WTC11 (cell line): ENCODE results near the gene IQCK. TPM values are rescaled to one million over a fixed set of nuclear protein-coding genes. Genes with fewer than 3 reads are reported as not detected.

ENCODE experiments used
- ATAC-seq: fragments of 200-7000 bp; cut with Tn5 transposase; 2 replicates; pipeline ENCODE4 v1.10.0; 2021; ENCODE audit warnings: mild to moderate bottlenecking, moderate library complexity
- CTCF ChIA-PET: fragments of 300-600 bp; sonication (Branson Sonifier 250); formaldehyde crosslinking; loops from one replicate; lab custom pipeline; 2021; ENCODE audit warnings: antibody characterized with exemption; lab: Charles Lee
- POLR2A ChIA-PET: fragments of 350-600 bp; sonication (Branson Sonifier 250); formaldehyde crosslinking; loops from one replicate; lab custom pipeline; 2021; ENCODE audit warnings: antibody characterized with exemption; lab: Charles Lee
- DNase-seq: peaks from one replicate; pipeline ENCODE4 v3.0.0; 2021; ENCODE audit warnings: low spot score
- H3K27ac Mint-ChIP-seq: 2 replicates; pipeline ENCODE4 v1.8.0; 2021; ENCODE audit warnings: mixed read lengths
- H3K27me3 Mint-ChIP-seq: 2 replicates; pipeline ENCODE4 v1.8.0; 2021; ENCODE audit warnings: low read depth, mild to moderate bottlenecking, moderate library complexity, mixed read lengths
- H3K36me3 Mint-ChIP-seq: 2 replicates; pipeline ENCODE4 v1.8.0; 2021; ENCODE audit warnings: mixed read lengths
- H3K4me1 Mint-ChIP-seq: 2 replicates; pipeline ENCODE4 v1.8.0; 2022; ENCODE audit warnings: mixed read lengths
- H3K4me3 Mint-ChIP-seq: 2 replicates; pipeline ENCODE4 v1.8.0; 2021; ENCODE audit warnings: mild to moderate bottlenecking, moderate library complexity, mixed read lengths
- H3K9me3 Mint-ChIP-seq: 2 replicates; pipeline ENCODE4 v1.8.0; 2021; ENCODE audit warnings: mixed read lengths
- EMX1 ChIP-seq: fragments of 250-450 bp; sonication (Bioruptor Pico); IDR thresholded peaks from 2 replicates; pipeline ENCODE4 v1.8.0; 2021; ENCODE audit warnings: mild to moderate bottlenecking
- ESRRA ChIP-seq: sonication (generic); formaldehyde crosslinking; IDR thresholded peaks from 2 replicates; pipeline ENCODE4 v1.8.1; 2022; ENCODE audit warnings: mild to moderate bottlenecking, missing genetic modification reagents, borderline replicate concordance
- GRHL2 ChIP-seq: fragments of 250-450 bp; sonication (Bioruptor Pico); IDR thresholded peaks from 2 replicates; pipeline ENCODE4 v1.8.0; 2022; ENCODE audit warnings: mild to moderate bottlenecking, moderate library complexity; ENCODE audit not compliant: insufficient replicate concordance, severe bottlenecking
- MYBL2 ChIP-seq: sonication (generic); formaldehyde crosslinking; IDR thresholded peaks from 2 replicates; pipeline ENCODE4 v1.8.1; 2023; ENCODE audit warnings: mild to moderate bottlenecking, moderate library complexity, missing genetic modification reagents
- NFYB ChIP-seq: sonication (generic); formaldehyde crosslinking; conservative IDR thresholded peaks from 2 replicates; pipeline ENCODE4 v1.8.0; 2022; ENCODE audit warnings: low read depth, missing genetic modification reagents
- NR2C2 ChIP-seq: sonication (generic); formaldehyde crosslinking; IDR thresholded peaks from 2 replicates; pipeline ENCODE4 v1.8.0; 2022; ENCODE audit warnings: mild to moderate bottlenecking, missing genetic modification reagents
- RELA ChIP-seq: sonication (generic); formaldehyde crosslinking; IDR thresholded peaks from 2 replicates; pipeline ENCODE4 v1.8.1; 2022; ENCODE audit warnings: missing genetic modification reagents, mild to moderate bottlenecking, borderline replicate concordance
- RORB ChIP-seq: fragments of 250-450 bp; sonication (Bioruptor Pico); IDR thresholded peaks from 2 replicates; pipeline ENCODE4 v1.9.0; 2021; ENCODE audit warnings: mild to moderate bottlenecking
- SMAD4 ChIP-seq: sonication (generic); formaldehyde crosslinking; IDR thresholded peaks from 2 replicates; pipeline ENCODE4 v1.8.0; 2022; ENCODE audit warnings: mild to moderate bottlenecking, missing genetic modification reagents
- TP53 ChIP-seq: sonication (generic); formaldehyde crosslinking; IDR thresholded peaks from 2 replicates; pipeline ENCODE4 v1.8.1; 2023; ENCODE audit warnings: mild to moderate bottlenecking, missing genetic modification reagents
- ZBTB21 ChIP-seq: sonication (generic); formaldehyde crosslinking; IDR thresholded peaks from 2 replicates; pipeline ENCODE4 v1.8.1; 2023; ENCODE audit warnings: mild to moderate bottlenecking, missing genetic modification reagents, borderline replicate concordance
- ZNF219 ChIP-seq: sonication (generic); formaldehyde crosslinking; IDR thresholded peaks from 2 replicates; pipeline ENCODE4 v1.8.0; 2023; ENCODE audit warnings: missing genetic modification reagents, mild to moderate bottlenecking, borderline replicate concordance
- total RNA-seq: library from RNA; stranded (reverse); gene quantifications from 3 replicates; pipeline ENCODE4 v1.2.3, GENCODE V29; 2021
- TF ChIP-seq, protein P1 (sequence below): sonication (generic); formaldehyde crosslinking; IDR thresholded peaks from 2 replicates; pipeline ENCODE4 v1.8.1; 2023; ENCODE audit warnings: mild to moderate bottlenecking, moderate library complexity, missing genetic modification reagents
- TF ChIP-seq, protein P2 (sequence below): sonication (generic); formaldehyde crosslinking; IDR thresholded peaks from 2 replicates; pipeline ENCODE4 v1.8.1; 2022; ENCODE audit warnings: mild to moderate bottlenecking, missing genetic modification reagents, moderate library complexity, borderline replicate concordance
- TF ChIP-seq, protein P3 (sequence below): fragments of 250-450 bp; sonication (Bioruptor Pico); IDR thresholded peaks from 2 replicates; pipeline ENCODE4 v1.9.0; 2021; ENCODE audit warnings: moderate library complexity, mild to moderate bottlenecking, inconsistent platforms, borderline replicate concordance
- TF ChIP-seq, protein P4 (sequence below): sonication (generic); formaldehyde crosslinking; IDR thresholded peaks from 2 replicates; pipeline ENCODE4 v1.8.1; 2022; ENCODE audit warnings: low read depth, missing genetic modification reagents, borderline replicate concordance
- TF ChIP-seq, protein P5 (sequence below): sonication (generic); formaldehyde crosslinking; conservative IDR thresholded peaks from 2 replicates; pipeline ENCODE4 v1.8.1; 2023; ENCODE audit warnings: mild to moderate bottlenecking, low read depth, missing genetic modification reagents, moderate library complexity
- TF ChIP-seq, protein P6 (sequence below): sonication (generic); formaldehyde crosslinking; IDR thresholded peaks from 2 replicates; pipeline ENCODE4 v1.8.0; 2023; ENCODE audit warnings: missing genetic modification reagents
- TF ChIP-seq, protein P7 (sequence below): sonication (generic); formaldehyde crosslinking; IDR thresholded peaks from 2 replicates; pipeline ENCODE4 v1.8.1; 2022; ENCODE audit warnings: low read depth, mild to moderate bottlenecking, moderate library complexity, missing genetic modification reagents, borderline replicate concordance
- TF ChIP-seq, protein P8 (sequence below): sonication (generic); formaldehyde crosslinking; IDR thresholded peaks from 2 replicates; pipeline ENCODE4 v1.8.1; 2023; ENCODE audit warnings: mild to moderate bottlenecking, missing genetic modification reagents, borderline replicate concordance
- TF ChIP-seq, protein P9 (sequence below): sonication (generic); formaldehyde crosslinking; IDR thresholded peaks from 2 replicates; pipeline ENCODE4 v1.8.0; 2022; ENCODE audit warnings: mild to moderate bottlenecking, missing genetic modification reagents

The IQCK gene
- total RNA-seq, 1 experiment from 2014 or later, result 5.8 TPM

DNA sequence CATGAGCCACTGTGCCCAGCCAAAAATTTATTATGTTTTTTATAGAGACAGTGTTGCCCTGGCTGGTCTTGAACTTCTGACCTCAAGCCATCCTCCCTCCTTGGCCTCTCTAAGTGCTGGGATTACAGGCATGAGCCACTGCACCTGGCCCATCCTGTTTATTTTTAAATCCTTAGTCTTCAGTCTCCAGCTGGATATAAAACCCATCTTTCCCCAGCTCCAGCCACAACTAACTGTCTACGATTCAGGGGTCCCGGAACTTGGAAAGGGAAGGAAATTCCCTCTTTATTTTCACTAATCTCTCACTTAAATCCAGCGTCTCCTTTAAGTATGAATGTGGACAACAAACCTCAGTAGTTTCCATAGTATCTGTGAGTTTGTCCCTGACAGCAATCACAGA, 62.2 kb downstream of the IQCK start:
- H3K4me1 Mint-ChIP-seq, result peaks cover 17% of the 10 kb centered on the region
- no peaks in the 10 kb centered on the region for H3K9me3 Mint-ChIP-seq
- no peak for ATAC-seq
- no peak overlapping the region for H3K4me3 Mint-ChIP-seq
- TF ChIP-seq NFYB (CRISPR knock-in tag) (no peak), GRHL2 (no peak), ZBTB21 (CRISPR knock-in tag) (no peak), MYBL2 (CRISPR knock-in tag) (no peak), ZNF219 (CRISPR knock-in tag) (no peak), RORB (CRISPR knock-in tag) (no peak), ESRRA (CRISPR knock-in tag) (no peak), EMX1 (CRISPR knock-in tag) (no peak), RELA (CRISPR knock-in tag) (no peak), TP53 (CRISPR knock-in tag) (no peak), SMAD4 (CRISPR knock-in tag) (no peak)
- TF ChIP-seq, protein P1, sequence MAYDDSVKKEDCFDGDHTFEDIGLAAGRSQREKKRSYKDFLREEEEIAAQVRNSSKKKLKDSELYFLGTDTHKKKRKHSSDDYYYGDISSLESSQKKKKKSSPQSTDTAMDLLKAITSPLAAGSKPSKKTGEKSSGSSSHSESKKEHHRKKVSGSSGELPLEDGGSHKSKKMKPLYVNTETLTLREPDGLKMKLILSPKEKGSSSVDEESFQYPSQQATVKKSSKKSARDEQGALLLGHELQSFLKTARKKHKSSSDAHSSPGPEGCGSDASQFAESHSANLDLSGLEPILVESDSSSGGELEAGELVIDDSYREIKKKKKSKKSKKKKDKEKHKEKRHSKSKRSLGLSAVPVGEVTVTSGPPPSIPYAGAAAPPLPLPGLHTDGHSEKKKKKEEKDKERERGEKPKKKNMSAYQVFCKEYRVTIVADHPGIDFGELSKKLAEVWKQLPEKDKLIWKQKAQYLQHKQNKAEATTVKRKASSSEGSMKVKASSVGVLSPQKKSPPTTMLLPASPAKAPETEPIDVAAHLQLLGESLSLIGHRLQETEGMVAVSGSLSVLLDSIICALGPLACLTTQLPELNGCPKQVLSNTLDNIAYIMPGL (CRISPR knock-in tag), result no peak
- TF ChIP-seq, protein P2, sequence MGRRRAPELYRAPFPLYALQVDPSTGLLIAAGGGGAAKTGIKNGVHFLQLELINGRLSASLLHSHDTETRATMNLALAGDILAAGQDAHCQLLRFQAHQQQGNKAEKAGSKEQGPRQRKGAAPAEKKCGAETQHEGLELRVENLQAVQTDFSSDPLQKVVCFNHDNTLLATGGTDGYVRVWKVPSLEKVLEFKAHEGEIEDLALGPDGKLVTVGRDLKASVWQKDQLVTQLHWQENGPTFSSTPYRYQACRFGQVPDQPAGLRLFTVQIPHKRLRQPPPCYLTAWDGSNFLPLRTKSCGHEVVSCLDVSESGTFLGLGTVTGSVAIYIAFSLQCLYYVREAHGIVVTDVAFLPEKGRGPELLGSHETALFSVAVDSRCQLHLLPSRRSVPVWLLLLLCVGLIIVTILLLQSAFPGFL (CRISPR knock-in tag), result no peak
- TF ChIP-seq, protein P3, sequence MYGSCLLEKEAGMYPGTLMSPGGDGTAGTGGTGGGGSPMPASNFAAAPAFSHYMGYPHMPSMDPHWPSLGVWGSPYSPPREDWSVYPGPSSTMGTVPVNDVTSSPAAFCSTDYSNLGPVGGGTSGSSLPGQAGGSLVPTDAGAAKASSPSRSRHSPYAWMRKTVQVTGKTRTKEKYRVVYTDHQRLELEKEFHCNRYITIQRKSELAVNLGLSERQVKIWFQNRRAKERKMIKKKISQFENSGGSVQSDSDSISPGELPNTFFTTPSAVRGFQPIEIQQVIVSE (CRISPR knock-in tag), result no peak
- TF ChIP-seq, protein P4, sequence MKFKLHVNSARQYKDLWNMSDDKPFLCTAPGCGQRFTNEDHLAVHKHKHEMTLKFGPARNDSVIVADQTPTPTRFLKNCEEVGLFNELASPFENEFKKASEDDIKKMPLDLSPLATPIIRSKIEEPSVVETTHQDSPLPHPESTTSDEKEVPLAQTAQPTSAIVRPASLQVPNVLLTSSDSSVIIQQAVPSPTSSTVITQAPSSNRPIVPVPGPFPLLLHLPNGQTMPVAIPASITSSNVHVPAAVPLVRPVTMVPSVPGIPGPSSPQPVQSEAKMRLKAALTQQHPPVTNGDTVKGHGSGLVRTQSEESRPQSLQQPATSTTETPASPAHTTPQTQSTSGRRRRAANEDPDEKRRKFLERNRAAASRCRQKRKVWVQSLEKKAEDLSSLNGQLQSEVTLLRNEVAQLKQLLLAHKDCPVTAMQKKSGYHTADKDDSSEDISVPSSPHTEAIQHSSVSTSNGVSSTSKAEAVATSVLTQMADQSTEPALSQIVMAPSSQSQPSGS (CRISPR knock-in tag), result no peak
- no peaks in the 10 kb centered on the region for H3K27me3 Mint-ChIP-seq
- no peaks in the 10 kb centered on the region for H3K36me3 Mint-ChIP-seq
- DNase-seq, result no peak
- ChIA-PET CTCF (no interaction called here), POLR2A (no interaction called here)
- H3K27ac Mint-ChIP-seq, result no peak overlapping the region

DNA sequence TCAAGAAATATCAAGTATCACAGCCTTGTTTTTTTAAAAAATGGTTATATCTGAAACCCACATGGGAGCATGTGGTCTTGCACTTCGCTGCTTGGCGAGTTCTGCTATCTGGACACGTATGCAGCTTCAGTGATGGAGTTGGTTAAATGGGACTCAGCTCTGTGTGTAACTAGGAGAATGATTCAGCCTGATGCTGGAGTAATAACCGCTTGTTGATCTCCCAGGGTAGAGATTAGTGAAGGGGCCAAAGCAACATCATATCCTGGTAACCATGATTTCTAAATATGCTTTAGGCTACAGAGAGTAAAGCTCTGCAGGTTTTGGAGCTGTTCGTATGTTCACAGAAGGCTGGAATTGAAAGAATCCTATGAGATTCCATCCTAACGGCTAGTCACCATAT, 63.2 kb downstream of the IQCK start:
- Mint-ChIP-seq H3K27me3 (no peaks in the 10 kb centered on the region), H3K36me3 (no peaks in the 10 kb centered on the region), H3K4me3 (no peak overlapping the region), H3K27ac (no peak overlapping the region), H3K4me1 (peaks cover 19% of the 10 kb centered on the region), H3K9me3 (no peaks in the 10 kb centered on the region)
- no peak for DNase-seq
- POLR2A ChIA-PET, result no interaction called here
- CTCF ChIA-PET, result no interaction called here
- ATAC-seq, result no peak
- TF ChIP-seq GRHL2 (no peak), NR2C2 (no peak)
- TF ChIP-seq, protein P5, sequence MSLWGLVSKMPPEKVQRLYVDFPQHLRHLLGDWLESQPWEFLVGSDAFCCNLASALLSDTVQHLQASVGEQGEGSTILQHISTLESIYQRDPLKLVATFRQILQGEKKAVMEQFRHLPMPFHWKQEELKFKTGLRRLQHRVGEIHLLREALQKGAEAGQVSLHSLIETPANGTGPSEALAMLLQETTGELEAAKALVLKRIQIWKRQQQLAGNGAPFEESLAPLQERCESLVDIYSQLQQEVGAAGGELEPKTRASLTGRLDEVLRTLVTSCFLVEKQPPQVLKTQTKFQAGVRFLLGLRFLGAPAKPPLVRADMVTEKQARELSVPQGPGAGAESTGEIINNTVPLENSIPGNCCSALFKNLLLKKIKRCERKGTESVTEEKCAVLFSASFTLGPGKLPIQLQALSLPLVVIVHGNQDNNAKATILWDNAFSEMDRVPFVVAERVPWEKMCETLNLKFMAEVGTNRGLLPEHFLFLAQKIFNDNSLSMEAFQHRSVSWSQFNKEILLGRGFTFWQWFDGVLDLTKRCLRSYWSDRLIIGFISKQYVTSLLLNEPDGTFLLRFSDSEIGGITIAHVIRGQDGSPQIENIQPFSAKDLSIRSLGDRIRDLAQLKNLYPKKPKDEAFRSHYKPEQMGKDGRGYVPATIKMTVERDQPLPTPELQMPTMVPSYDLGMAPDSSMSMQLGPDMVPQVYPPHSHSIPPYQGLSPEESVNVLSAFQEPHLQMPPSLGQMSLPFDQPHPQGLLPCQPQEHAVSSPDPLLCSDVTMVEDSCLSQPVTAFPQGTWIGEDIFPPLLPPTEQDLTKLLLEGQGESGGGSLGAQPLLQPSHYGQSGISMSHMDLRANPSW (CRISPR knock-in tag), result no peak
- TF ChIP-seq, protein P6, sequence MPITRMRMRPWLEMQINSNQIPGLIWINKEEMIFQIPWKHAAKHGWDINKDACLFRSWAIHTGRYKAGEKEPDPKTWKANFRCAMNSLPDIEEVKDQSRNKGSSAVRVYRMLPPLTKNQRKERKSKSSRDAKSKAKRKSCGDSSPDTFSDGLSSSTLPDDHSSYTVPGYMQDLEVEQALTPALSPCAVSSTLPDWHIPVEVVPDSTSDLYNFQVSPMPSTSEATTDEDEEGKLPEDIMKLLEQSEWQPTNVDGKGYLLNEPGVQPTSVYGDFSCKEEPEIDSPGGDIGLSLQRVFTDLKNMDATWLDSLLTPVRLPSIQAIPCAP (CRISPR knock-in tag), result no peak
- TF ChIP-seq, protein P7, sequence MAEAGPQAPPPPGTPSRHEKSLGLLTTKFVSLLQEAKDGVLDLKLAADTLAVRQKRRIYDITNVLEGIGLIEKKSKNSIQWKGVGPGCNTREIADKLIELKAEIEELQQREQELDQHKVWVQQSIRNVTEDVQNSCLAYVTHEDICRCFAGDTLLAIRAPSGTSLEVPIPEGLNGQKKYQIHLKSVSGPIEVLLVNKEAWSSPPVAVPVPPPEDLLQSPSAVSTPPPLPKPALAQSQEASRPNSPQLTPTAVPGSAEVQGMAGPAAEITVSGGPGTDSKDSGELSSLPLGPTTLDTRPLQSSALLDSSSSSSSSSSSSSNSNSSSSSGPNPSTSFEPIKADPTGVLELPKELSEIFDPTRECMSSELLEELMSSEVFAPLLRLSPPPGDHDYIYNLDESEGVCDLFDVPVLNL, result no peak
- TF ChIP-seq, protein P8, sequence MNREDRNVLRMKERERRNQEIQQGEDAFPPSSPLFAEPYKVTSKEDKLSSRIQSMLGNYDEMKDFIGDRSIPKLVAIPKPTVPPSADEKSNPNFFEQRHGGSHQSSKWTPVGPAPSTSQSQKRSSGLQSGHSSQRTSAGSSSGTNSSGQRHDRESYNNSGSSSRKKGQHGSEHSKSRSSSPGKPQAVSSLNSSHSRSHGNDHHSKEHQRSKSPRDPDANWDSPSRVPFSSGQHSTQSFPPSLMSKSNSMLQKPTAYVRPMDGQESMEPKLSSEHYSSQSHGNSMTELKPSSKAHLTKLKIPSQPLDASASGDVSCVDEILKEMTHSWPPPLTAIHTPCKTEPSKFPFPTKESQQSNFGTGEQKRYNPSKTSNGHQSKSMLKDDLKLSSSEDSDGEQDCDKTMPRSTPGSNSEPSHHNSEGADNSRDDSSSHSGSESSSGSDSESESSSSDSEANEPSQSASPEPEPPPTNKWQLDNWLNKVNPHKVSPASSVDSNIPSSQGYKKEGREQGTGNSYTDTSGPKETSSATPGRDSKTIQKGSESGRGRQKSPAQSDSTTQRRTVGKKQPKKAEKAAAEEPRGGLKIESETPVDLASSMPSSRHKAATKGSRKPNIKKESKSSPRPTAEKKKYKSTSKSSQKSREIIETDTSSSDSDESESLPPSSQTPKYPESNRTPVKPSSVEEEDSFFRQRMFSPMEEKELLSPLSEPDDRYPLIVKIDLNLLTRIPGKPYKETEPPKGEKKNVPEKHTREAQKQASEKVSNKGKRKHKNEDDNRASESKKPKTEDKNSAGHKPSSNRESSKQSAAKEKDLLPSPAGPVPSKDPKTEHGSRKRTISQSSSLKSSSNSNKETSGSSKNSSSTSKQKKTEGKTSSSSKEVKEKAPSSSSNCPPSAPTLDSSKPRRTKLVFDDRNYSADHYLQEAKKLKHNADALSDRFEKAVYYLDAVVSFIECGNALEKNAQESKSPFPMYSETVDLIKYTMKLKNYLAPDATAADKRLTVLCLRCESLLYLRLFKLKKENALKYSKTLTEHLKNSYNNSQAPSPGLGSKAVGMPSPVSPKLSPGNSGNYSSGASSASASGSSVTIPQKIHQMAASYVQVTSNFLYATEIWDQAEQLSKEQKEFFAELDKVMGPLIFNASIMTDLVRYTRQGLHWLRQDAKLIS (CRISPR knock-in tag), result no peak
- TF ChIP-seq, protein P9, sequence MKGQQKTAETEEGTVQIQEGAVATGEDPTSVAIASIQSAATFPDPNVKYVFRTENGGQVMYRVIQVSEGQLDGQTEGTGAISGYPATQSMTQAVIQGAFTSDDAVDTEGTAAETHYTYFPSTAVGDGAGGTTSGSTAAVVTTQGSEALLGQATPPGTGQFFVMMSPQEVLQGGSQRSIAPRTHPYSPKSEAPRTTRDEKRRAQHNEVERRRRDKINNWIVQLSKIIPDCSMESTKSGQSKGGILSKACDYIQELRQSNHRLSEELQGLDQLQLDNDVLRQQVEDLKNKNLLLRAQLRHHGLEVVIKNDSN (CRISPR knock-in tag), result no peak
